HCT116 (cell line): ENCODE data around the gene SELE. TPM values are rescaled to one million over a fixed set of nuclear protein-coding genes. Genes with fewer than 3 reads are reported as not detected.

Experiments used
- ATAC-seq: fragments of 200-7000 bp; cut with Tn5 transposase; 2 replicates; pipeline ENCODE4 v1.9.1; 2020; ENCODE audit warnings: mild to moderate bottlenecking, moderate library complexity
- BruUV-seq: library from RNA; stranded (reverse); fragments of 400-500 nt; replicated peaks from 2 replicates; lab custom pipeline; 2021; lab: Mats Ljungman, UMichigan
- CTCF ChIA-PET: fragments of 300-600 bp; sonication (Branson Sonifier 250); formaldehyde crosslinking; loops from one replicate; lab custom pipeline; 2021; ENCODE audit warnings: antibody characterized with exemption; lab: Charles Lee
- POLR2A ChIA-PET: fragments of 300-600, 350-600 bp; sonication (Branson Sonifier 250); formaldehyde crosslinking; loops from one replicate; lab custom pipeline; 2021; ENCODE audit warnings: antibody characterized with exemption; lab: Charles Lee
- RAD21 ChIA-PET, 2 experiments: fragments of 300-600 bp; sonication (Branson Sonifier 250); formaldehyde crosslinking; loops; one replicate each; lab custom pipeline; 2023; ENCODE audit warnings: low total read pairs in 2 of 2; ENCODE audit not compliant: uncharacterized antibody in 2 of 2, unreplicated experiment in 2 of 2, low non-redundant PET in 1 of 2; lab: Charles Lee
- DNase-seq: peaks from one replicate; pipeline ENCODE4 v3.0.0-alpha.2; 2010; ENCODE audit warnings: low read depth, low spot score
- H2AFZ ChIP-seq: fragments of 200-600 bp; shearing (Covaris generic), sonication (generic); 2 replicates; pipeline ENCODE4 v1.6.1; 2017; ENCODE audit warnings: low read depth, mixed run types, mixed read lengths, antibody characterized with exemption, low read length; ENCODE audit not compliant: poor library complexity, severe bottlenecking
- H3K27ac ChIP-seq: 2 replicates; pipeline ENCODE4 v1.5.1; 2012; ENCODE audit warnings: low read depth, low read length
- H3K27me3 ChIP-seq: fragments of 200-600 bp; sonication (generic); 2 replicates; pipeline ENCODE4 v1.6.1; 2016; ENCODE audit warnings: mixed run types, low read length, mixed read lengths; ENCODE audit not compliant: insufficient read depth
- H3K36me3 ChIP-seq, 2 experiments: fragments of 200-500 bp in 1 of 2; fragments of 200-600 bp in 1 of 2; sonication (Bioruptor generic) in 1 of 2; sonication (generic) in 1 of 2; 2 replicates each; pipeline versions ENCODE4 v1.5.1 to v1.6.1; 2014 to 2016; ENCODE audit warnings: low read length in 2 of 2, inconsistent platforms in 1 of 2, mixed read lengths in 1 of 2, mixed run types in 1 of 2; ENCODE audit not compliant: insufficient read depth in 2 of 2, control insufficient read depth in 1 of 2
- H3K4me1 ChIP-seq, 2 experiments: fragments of 200-600 bp in 1 of 2; sonication (generic) in 1 of 2; 2 replicates each; pipeline versions ENCODE4 v1.5.1 to v1.6.1; 2012 to 2017; ENCODE audit warnings: low read length in 2 of 2, inconsistent platforms in 1 of 2, mild to moderate bottlenecking in 1 of 2, mixed read lengths in 1 of 2, mixed run types in 1 of 2, moderate library complexity in 1 of 2; ENCODE audit not compliant: insufficient read depth in 2 of 2, control insufficient read depth in 1 of 2
- H3K4me2 ChIP-seq: fragments of 200-600 bp; sonication (generic); 2 replicates; pipeline ENCODE4 v1.6.1; 2017; ENCODE audit warnings: mixed run types, low read length, mixed read lengths
- H3K4me3 ChIP-seq, 2 experiments: fragments of 200-600 bp in 1 of 2; sonication (generic) in 1 of 2; replicated peaks in 1 of 2; 2 replicates each; pipeline ENCODE4 v1.5.1; 2011 to 2016; ENCODE audit warnings: low read length in 2 of 2, control low read depth in 1 of 2, low read depth in 1 of 2, mild to moderate bottlenecking in 1 of 2, mixed read lengths in 1 of 2, mixed run types in 1 of 2
- H3K79me2 ChIP-seq: fragments of 200-600 bp; sonication (generic); 2 replicates; pipeline ENCODE4 v1.6.1; 2017; ENCODE audit warnings: mild to moderate bottlenecking, mixed run types, low read length, moderate library complexity, mixed read lengths; ENCODE audit not compliant: insufficient read depth
- H3K9ac ChIP-seq: fragments of 200-600 bp; sonication (generic); 2 replicates; pipeline ENCODE4 v1.6.1; 2016; ENCODE audit warnings: low read length, mixed read lengths
- H3K9me2 ChIP-seq: fragments of 200-600 bp; sonication (generic), shearing (Covaris generic); 2 replicates; pipeline ENCODE4 v1.6.1; 2017; ENCODE audit warnings: mixed run types, mild to moderate bottlenecking, moderate library complexity; ENCODE audit not compliant: insufficient read depth
- H3K9me3 ChIP-seq, 2 experiments: fragments of 200-500 bp in 1 of 2; fragments of 200-600 bp in 1 of 2; sonication (Bioruptor generic) in 1 of 2; sonication (generic) in 1 of 2; 2 replicates each; pipeline ENCODE4 v1.6.1; 2014 to 2017; ENCODE audit warnings: low read length in 2 of 2, mixed read lengths in 2 of 2, inconsistent platforms in 1 of 2, low read depth in 1 of 2, mild to moderate bottlenecking in 1 of 2, mixed run types in 1 of 2, moderate library complexity in 1 of 2; ENCODE audit not compliant: control insufficient read depth in 1 of 2, insufficient read depth in 1 of 2
- H4K20me1 ChIP-seq: fragments of 200-600 bp; sonication (generic), shearing (Covaris generic); 2 replicates; pipeline ENCODE4 v1.6.1; 2017; ENCODE audit warnings: mixed run types, mild to moderate bottlenecking, moderate library complexity; ENCODE audit not compliant: insufficient read depth
- ELF1 ChIP-seq: IDR thresholded peaks from 2 replicates; pipeline ENCODE4 v1.6.1; 2012; ENCODE audit warnings: low read depth, borderline replicate concordance
- FOSL1 ChIP-seq: IDR thresholded peaks from 2 replicates; pipeline ENCODE4 v1.6.1; 2012; ENCODE audit warnings: low read depth
- JUND ChIP-seq: IDR thresholded peaks from 2 replicates; pipeline ENCODE4 v1.6.1; 2012
- POLR2AphosphoS5 ChIP-seq: IDR thresholded peaks from 2 replicates; pipeline ENCODE4 v1.6.1; 2011; ENCODE audit warnings: mild to moderate bottlenecking, low read depth, low read length, moderate library complexity
- RAD21 ChIP-seq: IDR thresholded peaks from 2 replicates; pipeline ENCODE4 v1.6.1; 2012; ENCODE audit warnings: low read depth, mild to moderate bottlenecking
- SIN3A ChIP-seq: IDR thresholded peaks from 2 replicates; pipeline ENCODE4 v1.6.1; 2012; ENCODE audit warnings: low read depth
- YY1 ChIP-seq: IDR thresholded peaks from 2 replicates; pipeline ENCODE4 v1.6.1; 2011; ENCODE audit warnings: low read length, low read depth, moderate library complexity, mild to moderate bottlenecking; ENCODE audit not compliant: insufficient replicate concordance; ENCODE audit errors: extremely low read depth
- intact Hi-C: fragments of 100-400 bp; cut with micrococcal nuclease; formaldehyde crosslinking; loops from 2 replicates; pipeline ENCODE4 v1.10.0; 2022
- total RNA-seq: library from RNA; stranded (reverse); gene quantifications from one replicate; pipeline ENCODE4 v1.2.1, GENCODE V29; 2021; ENCODE audit not compliant: unreplicated experiment
- TF ChIP-seq, protein P1 (sequence below), 3 experiments: fragments of 200-600 bp in 1 of 3; sonication (generic) in 1 of 3; IDR thresholded peaks in 2 of 3; conservative IDR thresholded peaks in 1 of 3; 2 replicates each; pipeline ENCODE4 v1.5.1; 2012 to 2017; ENCODE audit warnings: low read depth in 2 of 3, low read length in 2 of 3, antibody characterized with exemption in 1 of 3, borderline replicate concordance in 1 of 3, control low read depth in 1 of 3, mild to moderate bottlenecking in 1 of 3, mixed read lengths in 1 of 3, mixed run types in 1 of 3, moderate library complexity in 1 of 3; ENCODE audit not compliant: insufficient read depth in 1 of 3

The SELE gene
- total RNA-seq, 1 experiment from 2014 or later = not detected

DNA sequence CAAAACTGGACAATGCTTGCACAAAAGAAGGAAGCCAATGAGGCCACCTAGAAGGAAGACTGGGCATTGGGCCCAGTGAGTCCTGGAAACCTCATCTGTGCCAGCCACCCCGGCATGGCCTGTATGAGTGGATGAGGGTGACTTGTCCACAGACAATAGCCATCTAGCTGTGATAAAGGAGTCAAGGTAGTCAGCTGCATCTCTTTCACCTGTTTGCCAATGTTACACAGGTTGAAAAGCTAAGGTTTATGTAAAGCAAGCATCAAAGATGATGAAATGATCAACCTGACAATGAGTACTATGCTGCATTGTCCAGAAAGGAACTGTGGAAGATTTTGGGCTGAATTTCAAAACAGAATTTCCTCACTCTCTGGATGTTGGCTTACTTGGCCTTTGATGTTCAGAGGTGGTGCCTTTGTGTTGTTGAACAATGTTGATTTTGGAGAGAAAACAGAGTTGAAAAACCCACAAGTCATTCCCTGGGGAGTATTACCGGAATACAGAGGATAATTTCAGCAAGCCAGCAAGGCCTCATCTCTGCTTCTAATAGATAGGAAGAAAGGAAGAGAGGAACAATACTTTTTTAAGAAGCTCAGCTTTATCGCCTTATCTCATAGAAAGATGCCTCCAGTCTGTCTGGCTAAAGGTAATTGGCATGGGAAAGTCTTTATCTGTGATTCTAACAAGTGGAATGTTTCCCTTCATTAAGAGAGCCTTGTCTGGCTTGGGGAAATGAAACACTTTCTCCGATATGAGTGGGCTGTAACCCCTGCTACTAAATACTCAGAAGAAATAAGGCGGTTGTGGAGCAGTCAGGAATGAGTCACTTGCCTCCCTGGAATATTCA, 11.4 kb upstream of the SELE start:
- TF ChIP-seq FOSL1 (no peak), YY1 (no peak), RAD21 (no peak), JUND (no peak), POLR2AphosphoS5 (no peak), ELF1 (no peak), SIN3A (no peak)
- H3K9ac ChIP-seq = no peak overlapping the region
- no peaks in the 10 kb centered on the region for H3K79me2 ChIP-seq
- H3K27me3 ChIP-seq = no peaks in the 10 kb centered on the region
- ChIA-PET RAD21 (no interaction called here), POLR2A (no interaction called here), CTCF (no interaction called here)
- intact Hi-C loops = no loop called here
- H4K20me1 ChIP-seq = no peaks in the 10 kb centered on the region
- H3K4me2 ChIP-seq = no peak overlapping the region
- H3K9me3 ChIP-seq = no peaks in the 10 kb centered on the region
- ATAC-seq (no peak), DNase-seq (no peak)
- H3K4me3 ChIP-seq = no peak overlapping the region
- H3K4me1 ChIP-seq = peaks cover 0 to 3% of the 10 kb centered on the region in 2 experiments; a peak in 1 of 4 replicates
- no peaks in the 10 kb centered on the region for H3K36me3 ChIP-seq
- no TSS peak for BruUV-seq
- no peaks in the 10 kb centered on the region for H3K9me2 ChIP-seq
- H3K27ac ChIP-seq = no peak overlapping the region
- no peak overlapping the region for H2AFZ ChIP-seq

DNA sequence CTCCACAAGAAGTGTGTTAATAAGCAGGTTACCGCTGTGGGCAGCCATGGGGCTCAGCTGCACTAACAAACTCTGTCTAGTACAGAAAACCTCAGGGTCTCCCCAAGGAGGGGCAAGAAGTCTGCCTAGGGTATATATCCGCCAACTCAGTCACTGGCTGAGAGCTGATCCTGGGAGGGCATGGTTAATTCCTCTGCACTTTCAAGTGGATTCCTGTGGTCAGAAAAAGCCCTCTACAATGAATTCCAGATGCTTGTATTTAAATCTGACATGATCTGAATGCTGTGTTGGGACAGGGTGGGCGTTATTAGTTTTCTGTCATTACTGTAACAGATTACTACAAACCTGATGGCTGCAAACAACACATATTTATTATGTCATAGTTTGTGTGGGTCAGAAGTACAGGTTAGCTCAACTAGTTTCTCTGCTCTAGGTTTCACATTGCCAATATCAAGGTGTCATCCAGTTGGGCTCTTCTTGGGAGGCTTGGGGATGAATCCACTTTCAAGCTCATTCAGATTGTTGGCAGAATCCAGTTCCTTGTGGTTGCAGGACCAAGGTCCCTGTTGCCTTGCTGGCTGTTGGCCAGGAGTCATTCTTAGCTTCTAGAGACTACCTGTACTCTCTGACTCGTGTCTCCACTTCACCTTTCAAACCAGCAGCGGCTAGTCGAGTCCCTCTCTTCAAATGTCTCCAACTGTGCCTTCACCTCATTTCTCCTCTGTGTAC, 8.0 kb upstream of the SELE start:
- TF ChIP-seq, protein P1, sequence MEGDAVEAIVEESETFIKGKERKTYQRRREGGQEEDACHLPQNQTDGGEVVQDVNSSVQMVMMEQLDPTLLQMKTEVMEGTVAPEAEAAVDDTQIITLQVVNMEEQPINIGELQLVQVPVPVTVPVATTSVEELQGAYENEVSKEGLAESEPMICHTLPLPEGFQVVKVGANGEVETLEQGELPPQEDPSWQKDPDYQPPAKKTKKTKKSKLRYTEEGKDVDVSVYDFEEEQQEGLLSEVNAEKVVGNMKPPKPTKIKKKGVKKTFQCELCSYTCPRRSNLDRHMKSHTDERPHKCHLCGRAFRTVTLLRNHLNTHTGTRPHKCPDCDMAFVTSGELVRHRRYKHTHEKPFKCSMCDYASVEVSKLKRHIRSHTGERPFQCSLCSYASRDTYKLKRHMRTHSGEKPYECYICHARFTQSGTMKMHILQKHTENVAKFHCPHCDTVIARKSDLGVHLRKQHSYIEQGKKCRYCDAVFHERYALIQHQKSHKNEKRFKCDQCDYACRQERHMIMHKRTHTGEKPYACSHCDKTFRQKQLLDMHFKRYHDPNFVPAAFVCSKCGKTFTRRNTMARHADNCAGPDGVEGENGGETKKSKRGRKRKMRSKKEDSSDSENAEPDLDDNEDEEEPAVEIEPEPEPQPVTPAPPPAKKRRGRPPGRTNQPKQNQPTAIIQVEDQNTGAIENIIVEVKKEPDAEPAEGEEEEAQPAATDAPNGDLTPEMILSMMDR (IDR thresholded peaks at IDR 0.05 in 2 of 3, conservative IDR thresholded peaks at IDR 0.05 in 1 of 3; ENCODE audit: borderline replicate concordance in 1 of 3, insufficient read depth in 1 of 3, low read depth in 2 of 3, low read length in 2 of 3) = no peak
- Histone ChIP-seq H3K9me3 (no peaks in the 10 kb centered on the region), H4K20me1 (no peaks in the 10 kb centered on the region), H3K27ac (no peak overlapping the region), H3K36me3 (no peaks in the 10 kb centered on the region), H3K79me2 (no peaks in the 10 kb centered on the region), H2AFZ (no peak overlapping the region), H3K4me1 (peaks cover 0 to 3% of the 10 kb centered on the region in 2 experiments; a peak in 1 of 4 replicates), H3K9me2 (no peaks in the 10 kb centered on the region), H3K4me2 (no peak overlapping the region), H3K9ac (no peak overlapping the region), H3K4me3 (no peak overlapping the region), H3K27me3 (no peaks in the 10 kb centered on the region)
- intact Hi-C loops = no loop called here
- no TSS peak for BruUV-seq
- ATAC-seq (no peak), DNase-seq (no peak)
- CTCF ChIA-PET = no interaction called here
- RAD21 ChIA-PET = no interaction called here
- POLR2A ChIA-PET = no interaction called here
